Upper lobe of left lung (tissue), 6 donors: ENCODE data around the gene SCAMP3. TPM values are rescaled to one million over a fixed set of nuclear protein-coding genes. Genes with fewer than 3 reads are reported as not detected.
"Not testable (repeated sequence)": the region's sequence is repeated elsewhere in the genome, so short reads cannot be mapped to it uniquely, and the experiment has no call there.

ENCODE experiments used
- ATAC-seq, 2 donors: fragments of 200-7000 bp; cut with Tn5 transposase; one replicate each; pipeline ENCODE4 v1.9.1; 2022; ENCODE audit warnings: mild to moderate bottlenecking in 2 of 2, moderate library complexity in 2 of 2; ENCODE audit not compliant: low FRiP score in 2 of 2
- DNase-seq, 2 donors: peaks; one replicate each; pipeline ENCODE4 v3.0.0-alpha.2; 2019 to 2020
- H3K27ac ChIP-seq, 4 donors: fragments of 200-600 bp; sonication (generic); one replicate each; pipeline ENCODE4 v1.5.1; 2016 to 2019
- H3K27me3 ChIP-seq, 4 donors: fragments of 200-600 bp; sonication (generic); one replicate each; pipeline ENCODE4 v1.5.1; 2017 to 2019
- H3K36me3 ChIP-seq, 4 donors: fragments of 200-600 bp; sonication (generic); one replicate each; pipeline ENCODE4 v1.5.1; 2016 to 2019
- H3K4me1 ChIP-seq, 4 donors: fragments of 200-600 bp; sonication (generic); one replicate each; pipeline ENCODE4 v1.5.1; 2018 to 2019
- H3K4me3 ChIP-seq, 4 donors: fragments of 200-600 bp; sonication (generic); one replicate each; pipeline ENCODE4 v1.5.1; 2017 to 2019; ENCODE audit warnings: mild to moderate bottlenecking in 2 of 4, moderate library complexity in 1 of 4
- H3K9me3 ChIP-seq, 4 donors: fragments of 200-600 bp; sonication (generic); one replicate each; pipeline ENCODE4 v1.5.1; 2018 to 2019
- EP300 ChIP-seq, 4 donors: sonication (generic); formaldehyde crosslinking; IDR thresholded peaks; one replicate each; pipeline ENCODE4 v1.5.1; 2017; ENCODE audit warnings: antibody characterized with exemption in 4 of 4, control low read depth in 2 of 4
- POLR2A ChIP-seq, 4 donors: fragments of 450-650 bp; IDR thresholded peaks; one replicate each; pipeline ENCODE4 v1.5.1; 2016 to 2017; ENCODE audit warnings: antibody characterized with exemption in 4 of 4, mild to moderate bottlenecking in 2 of 4
- POLR2AphosphoS5 ChIP-seq, 2 donors: sonication (generic); formaldehyde crosslinking; IDR thresholded peaks; one replicate each; pipeline ENCODE4 v1.5.1; 2017; ENCODE audit warnings: antibody characterized with exemption in 2 of 2
- WGBS, 2 donors: methylation state at CpG; one replicate each; pipeline ENCODE4 v1.1.5; 2017 to 2018; 5-methylcytosine and 5-hydroxymethylcytosine counted together
- total RNA-seq, 6 donors: library from RNA; depleted of rRNA in 4 of 6; stranded (reverse); fragments of >200 nt in 4 of 6; gene quantifications; one replicate each; pipeline versions ENCODE4 v1.1.0 to v1.2.1, GENCODE V29; 2016 to 2021
- TF ChIP-seq, protein P1 (sequence below), 6 experiments: fragments of 450-650 bp in 4 of 6; fragments of 200-600 bp in 2 of 6; sonication (generic) in 2 of 6; IDR thresholded peaks; one replicate each; pipeline ENCODE4 v1.5.1; 2016 to 2019; ENCODE audit warnings: antibody characterized with exemption in 6 of 6
- donor health status: DM: no; HTN: no; CAD: no; lungs with moderate emphysema.
- donor health status: DM: no; HTN: yes; CAD: no; lungs with severe emphysema.

SCAMP3 gene
- total RNA-seq, 6 donors from 2014 or later: 61.5 to 96.1 (median 70.4) TPM

- no peak for DNase-seq
- Histone ChIP-seq H3K9me3 (no peaks in the 10 kb centered on the region), H3K4me3 (no peak overlapping the region), H3K27me3 (no peaks in the 10 kb centered on the region), H3K36me3 (no peaks in the 10 kb centered on the region), H3K27ac (no peak overlapping the region), H3K4me1 (peaks cover 18 to 36% (median 34%) of the 10 kb centered on the region in 4 donors)
- WGBS, 2 donors: 51 to 68% methylated on average over 7 of the region's 7 CpGs
- no peak for ATAC-seq
- TF ChIP-seq, protein P1, sequence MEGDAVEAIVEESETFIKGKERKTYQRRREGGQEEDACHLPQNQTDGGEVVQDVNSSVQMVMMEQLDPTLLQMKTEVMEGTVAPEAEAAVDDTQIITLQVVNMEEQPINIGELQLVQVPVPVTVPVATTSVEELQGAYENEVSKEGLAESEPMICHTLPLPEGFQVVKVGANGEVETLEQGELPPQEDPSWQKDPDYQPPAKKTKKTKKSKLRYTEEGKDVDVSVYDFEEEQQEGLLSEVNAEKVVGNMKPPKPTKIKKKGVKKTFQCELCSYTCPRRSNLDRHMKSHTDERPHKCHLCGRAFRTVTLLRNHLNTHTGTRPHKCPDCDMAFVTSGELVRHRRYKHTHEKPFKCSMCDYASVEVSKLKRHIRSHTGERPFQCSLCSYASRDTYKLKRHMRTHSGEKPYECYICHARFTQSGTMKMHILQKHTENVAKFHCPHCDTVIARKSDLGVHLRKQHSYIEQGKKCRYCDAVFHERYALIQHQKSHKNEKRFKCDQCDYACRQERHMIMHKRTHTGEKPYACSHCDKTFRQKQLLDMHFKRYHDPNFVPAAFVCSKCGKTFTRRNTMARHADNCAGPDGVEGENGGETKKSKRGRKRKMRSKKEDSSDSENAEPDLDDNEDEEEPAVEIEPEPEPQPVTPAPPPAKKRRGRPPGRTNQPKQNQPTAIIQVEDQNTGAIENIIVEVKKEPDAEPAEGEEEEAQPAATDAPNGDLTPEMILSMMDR (IDR thresholded peaks at IDR 0.05): no peak
- TF ChIP-seq POLR2A (IDR thresholded peaks at IDR 0.05) (no peak), POLR2AphosphoS5 (IDR thresholded peaks at IDR 0.05) (no peak), EP300 (IDR thresholded peaks at IDR 0.05) (no peak)
Measured at GRCh38 chr1:155223047-155223446, 39.1 kb downstream of the SCAMP3 start.

- not testable (repeated sequence) for DNase-seq, H3K36me3 ChIP-seq, H3K9me3 ChIP-seq, H3K27me3 ChIP-seq, H3K4me3 ChIP-seq, ATAC-seq
- WGBS, 2 donors: 84% methylated on average over 10 of the region's 10 CpGs
- Histone ChIP-seq H3K4me1 (peaks cover 3 to 21% (median 17%) of the 10 kb centered on the region in 4 donors), H3K27ac (peak overlapping the region in 3 of 4 donors; percentile 21 to 62 (median 53))
Measured at GRCh38 chr1:155220211-155220965, 41.8 kb downstream of the SCAMP3 start.

DNA sequence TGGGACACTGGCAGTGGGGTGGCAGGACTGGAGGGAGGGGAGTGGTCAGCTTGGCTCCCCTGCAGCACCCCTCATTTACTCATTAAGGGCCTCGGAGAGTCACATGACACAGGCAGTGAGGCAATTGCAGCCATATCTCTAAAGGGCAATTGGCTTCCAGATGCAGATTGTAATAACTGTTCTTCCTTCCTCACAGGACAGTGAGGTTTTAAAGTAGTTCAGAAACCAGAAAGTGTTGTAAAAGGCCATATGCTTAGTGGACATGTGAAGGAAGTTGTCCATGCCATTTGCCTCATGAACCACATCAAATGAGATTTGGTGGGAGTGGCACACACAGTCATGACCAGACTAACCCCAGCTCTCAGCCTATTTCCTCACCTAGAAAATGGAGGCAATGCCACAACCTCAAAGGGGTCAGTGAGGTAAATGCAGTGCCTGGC lies 42.5 kb downstream of the SCAMP3 start:
- Histone ChIP-seq H3K27ac (peak overlapping the region; percentile 21 to 65 (median 58)), H3K27me3 (no peaks in the 10 kb centered on the region), H3K36me3 (no peaks in the 10 kb centered on the region), H3K4me3 (peak overlapping the region in 2 of 4 donors; percentile 1 to 8), H3K4me1 (peaks cover 0 to 15% (median 13%) of the 10 kb centered on the region in 4 donors), H3K9me3 (no peaks in the 10 kb centered on the region)
- 0 to 6% methylated on average over 1 of the region's 1 CpG for WGBS, 2 donors
- ATAC-seq (peak in 1 of 2 donors; percentile 58), DNase-seq (peak in 1 of 2 donors; percentile 65)
- TF ChIP-seq, protein P1 (IDR thresholded peaks at IDR 0.05): no peak
- TF ChIP-seq POLR2A (IDR thresholded peaks at IDR 0.05) (no peak), POLR2AphosphoS5 (IDR thresholded peaks at IDR 0.05) (no peak), EP300 (IDR thresholded peaks at IDR 0.05) (no peak)

- H3K36me3 ChIP-seq: no peaks in the 10 kb centered on the region
- H3K4me3 ChIP-seq: peak overlapping the region in 2 of 4 donors; percentile 1 to 8
- WGBS, 2 donors: 38 to 46% methylated on average over 7 of the region's 7 CpGs
- TF ChIP-seq EP300 (IDR thresholded peaks at IDR 0.05) (no peak), POLR2A (IDR thresholded peaks at IDR 0.05) (no peak), POLR2AphosphoS5 (IDR thresholded peaks at IDR 0.05) (no peak)
- TF ChIP-seq, protein P1 (IDR thresholded peaks at IDR 0.05): no peak
- peaks cover 0 to 10% (median 9%) of the 10 kb centered on the region in 4 donors for H3K4me1 ChIP-seq
- no peaks in the 10 kb centered on the region for H3K27me3 ChIP-seq
- ATAC-seq (peak in 1 of 2 donors; percentile 65), DNase-seq (peak in 1 of 2 donors; percentile 58)
- peak overlapping the region in 3 of 4 donors; percentile 53 to 65 (median 62) for H3K27ac ChIP-seq
- H3K9me3 ChIP-seq: no peaks in the 10 kb centered on the region
Measured at GRCh38 chr1:155218854-155219591, 43.1 kb downstream of the SCAMP3 start.

- not testable (repeated sequence) for H3K36me3 ChIP-seq, H3K27me3 ChIP-seq, H3K9me3 ChIP-seq, H3K4me3 ChIP-seq, H3K27ac ChIP-seq, ATAC-seq, DNase-seq
- peaks cover 3 to 17% (median 9%) of the 10 kb centered on the region in 4 donors for H3K4me1 ChIP-seq
- 65 to 79% methylated on average over 3 to 7 of the region's 10 CpGs for WGBS, 2 donors
Measured at GRCh38 chr1:155214702-155215101, 47.5 kb downstream of the SCAMP3 start.

DNA sequence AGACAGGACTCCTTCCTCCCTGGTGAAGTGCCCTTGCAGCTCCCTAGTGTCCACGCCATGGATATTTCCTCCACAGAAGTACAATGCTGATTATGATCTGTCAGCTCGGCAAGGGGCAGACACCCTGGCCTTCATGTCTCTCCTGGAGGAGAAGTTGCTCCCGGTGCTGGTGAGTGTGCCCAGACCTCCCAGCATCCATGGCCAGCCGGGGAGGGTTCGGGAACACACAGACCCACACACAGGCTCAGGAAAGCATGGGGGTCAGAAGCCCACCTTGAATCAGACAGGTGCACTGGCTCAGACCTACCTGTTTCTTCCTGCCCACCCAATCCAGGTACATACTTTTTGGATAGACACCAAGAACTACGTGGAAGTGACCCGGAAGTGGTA lies 50.1 kb downstream of the SCAMP3 start:
- not testable (repeated sequence) for H3K4me3 ChIP-seq, DNase-seq, H3K36me3 ChIP-seq, H3K27me3 ChIP-seq, H3K9me3 ChIP-seq, ATAC-seq
- WGBS, 2 donors: 75 to 82% methylated on average over 2 to 7 of the region's 7 CpGs
- peak overlapping the region in 1 of 4 donors; percentile 35 for H3K27ac ChIP-seq
- peaks cover 20 to 26% (median 20%) of the 10 kb centered on the region in 4 donors for H3K4me1 ChIP-seq

DNA sequence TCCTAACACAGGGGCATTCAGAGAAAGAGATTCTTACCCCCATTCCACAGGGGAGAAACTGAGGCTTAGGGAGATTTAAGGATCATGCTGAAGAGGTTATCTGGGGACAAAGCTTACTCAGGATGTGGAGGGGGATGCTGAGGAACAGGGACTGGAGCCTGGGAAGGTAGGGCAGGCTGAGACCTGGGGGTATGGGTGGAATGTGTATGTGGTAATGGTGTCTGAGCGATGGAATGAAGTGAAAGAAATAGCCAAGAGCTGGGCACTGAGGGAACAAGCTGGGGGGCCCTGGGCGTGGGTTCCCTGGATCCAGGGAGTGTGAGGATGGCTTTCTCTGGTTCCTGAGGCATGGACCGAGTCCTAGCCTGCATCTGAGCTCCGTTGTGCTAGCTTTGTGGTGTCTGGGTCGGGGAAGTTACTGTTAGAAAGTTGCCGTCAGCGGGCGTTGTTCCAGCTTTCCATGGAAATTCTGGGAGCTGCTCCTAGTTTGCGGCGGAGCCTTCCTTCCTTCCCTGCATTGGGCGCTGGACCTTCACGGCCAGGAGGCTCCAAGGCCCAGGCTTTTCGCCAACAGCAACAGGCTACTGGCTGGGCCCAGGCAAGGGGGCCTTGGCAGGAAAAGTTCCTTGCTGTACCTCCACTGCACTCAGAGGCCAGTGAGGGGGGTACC lies 50.6 kb downstream of the SCAMP3 start:
- DNase-seq, H3K9me3 ChIP-seq, H3K27me3 ChIP-seq, H3K36me3 ChIP-seq, ATAC-seq: not testable (repeated sequence)
- H3K4me3 ChIP-seq: peak overlapping the region in 1 of 4 donors; percentile 11
- 88 to 91% methylated on average over 8 to 13 of the region's 13 CpGs for WGBS, 2 donors
- H3K4me1 ChIP-seq: peaks cover 25 to 31% (median 26%) of the 10 kb centered on the region in 4 donors
- peak overlapping the region in 2 of 4 donors; percentile 56 to 97 for H3K27ac ChIP-seq
